GM19025 (cell line): ENCODE data around the gene TMEM132C.

ENCODE experiments used
- ATAC-seq: cut with Tn5 transposase; IDR thresholded peaks from one replicate; pipeline ENCODE4 v1.9.1; 2021; ENCODE audit warnings: mild to moderate bottlenecking, low read depth, moderate library complexity; ENCODE audit not compliant: unreplicated experiment

TMEM132C gene

DNA sequence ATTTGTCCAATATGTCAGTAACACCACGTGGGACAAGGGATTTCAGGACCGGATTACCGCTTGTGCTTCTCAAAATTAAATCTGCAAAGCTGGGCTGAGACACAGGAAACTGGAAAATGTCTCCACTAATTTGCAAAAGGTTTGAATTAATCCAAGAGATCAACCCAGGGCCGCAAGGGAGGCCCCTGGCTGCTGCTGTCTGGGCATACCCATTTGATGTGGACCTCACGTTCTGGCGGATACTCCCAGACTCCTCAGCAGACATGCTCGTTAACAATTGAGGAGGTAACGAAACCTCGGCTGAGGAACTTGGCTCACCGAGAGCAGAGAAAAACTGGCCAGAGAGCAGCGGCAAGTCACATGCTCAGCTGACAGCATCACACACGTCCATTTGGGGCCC lies 376.2 kb downstream of the TMEM132C start:
- no peak for ATAC-seq

DNA sequence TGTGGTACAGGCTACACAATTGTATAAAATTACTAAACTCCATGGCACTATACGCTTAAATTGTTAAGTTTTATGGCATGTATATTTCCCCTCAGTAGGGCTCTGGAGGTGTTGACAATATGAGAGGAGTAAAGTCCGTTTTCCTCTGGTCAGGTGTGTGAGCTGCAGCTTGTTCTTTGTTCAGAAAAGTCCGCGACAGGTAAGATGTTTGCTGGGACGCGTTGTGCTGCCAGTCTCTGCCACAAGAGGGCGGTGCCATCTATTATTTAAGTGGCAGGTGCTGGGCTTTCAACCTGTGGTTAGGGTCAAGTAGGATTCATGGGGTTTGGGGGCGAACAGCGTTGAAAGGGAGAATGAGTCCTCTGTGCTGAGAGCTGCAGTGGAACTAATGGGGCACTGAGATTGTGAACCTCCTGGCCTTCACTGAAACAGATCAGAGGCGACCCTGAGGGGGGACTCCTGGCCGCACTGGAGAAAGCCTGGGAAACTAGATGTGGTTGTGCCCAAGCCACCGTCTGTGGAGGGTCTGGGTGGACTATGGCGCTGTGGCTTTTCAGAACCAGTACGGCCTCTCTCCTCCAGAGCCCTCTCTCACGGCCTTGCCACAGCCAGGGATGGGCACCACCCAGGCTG lies 377.8 kb downstream of the TMEM132C start:
- ATAC-seq = no peak

DNA sequence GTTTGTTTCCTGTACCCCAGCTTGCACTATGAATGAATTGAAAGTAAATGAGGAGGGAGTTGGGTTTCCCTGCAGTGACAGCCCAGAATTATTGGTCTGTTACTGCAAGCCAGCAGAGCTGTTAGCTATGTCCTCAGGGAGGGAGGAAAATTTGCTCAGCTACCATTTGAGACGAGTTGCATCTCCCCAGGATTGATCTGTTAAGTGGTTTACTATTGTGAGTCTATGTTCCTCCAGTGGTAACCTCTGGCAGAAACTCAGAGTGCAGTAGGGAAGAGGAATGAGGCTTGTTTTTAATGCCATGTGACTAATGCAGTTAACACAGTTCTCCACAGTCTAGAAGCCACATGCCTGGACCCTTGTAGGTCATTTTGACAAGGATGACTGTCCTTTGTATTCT lies 382.9 kb downstream of the TMEM132C start:
- ATAC-seq = no peak

DNA sequence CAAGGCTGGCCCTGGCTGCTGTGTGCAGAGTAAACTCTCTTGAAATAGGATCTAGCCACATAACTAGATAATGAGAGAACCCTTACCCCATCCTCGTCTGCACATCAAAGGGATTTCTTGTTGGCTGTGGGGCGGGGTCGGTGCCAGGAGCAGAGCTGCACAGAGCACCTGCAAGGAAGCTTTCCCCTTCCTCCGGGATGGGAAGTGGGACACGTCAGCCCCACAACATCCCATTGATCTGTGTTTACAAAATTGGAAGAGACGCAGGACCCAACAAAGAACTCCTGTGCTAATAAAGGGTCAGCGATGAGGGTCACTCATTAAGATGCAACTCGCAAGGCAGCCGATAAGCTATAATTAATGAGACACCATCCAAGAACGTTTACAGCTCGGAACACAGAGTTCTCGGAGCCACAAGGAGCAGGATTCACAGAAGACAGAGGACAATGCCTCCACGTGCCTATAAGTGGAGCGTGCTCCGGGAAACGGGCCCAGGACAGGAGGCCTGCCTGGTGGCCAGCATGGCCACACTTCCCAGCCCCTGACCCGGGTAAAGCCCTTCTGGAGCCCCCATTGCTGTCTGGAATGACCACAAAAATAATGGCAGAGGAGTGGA lies 385.3 kb downstream of the TMEM132C start:
- no peak for ATAC-seq

DNA sequence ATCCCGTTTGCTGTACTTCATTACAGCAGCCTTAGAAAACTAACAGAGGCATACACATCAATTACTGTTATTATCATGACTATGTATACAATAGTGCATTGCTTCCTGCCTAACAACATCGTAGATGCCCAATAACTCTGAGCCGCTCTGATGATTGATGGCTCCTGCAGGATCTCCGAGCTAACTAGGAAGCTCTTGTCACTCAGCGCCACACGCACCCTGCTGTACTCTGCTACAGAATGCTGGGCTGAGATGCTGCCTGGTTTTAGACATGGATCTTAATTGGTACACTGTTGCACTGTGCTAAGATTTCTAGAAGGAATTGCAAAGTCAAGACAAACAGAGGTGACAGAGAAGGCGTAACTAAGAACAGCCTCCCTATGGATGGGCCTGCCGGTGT lies 387.5 kb downstream of the TMEM132C start:
- no peak for ATAC-seq

DNA sequence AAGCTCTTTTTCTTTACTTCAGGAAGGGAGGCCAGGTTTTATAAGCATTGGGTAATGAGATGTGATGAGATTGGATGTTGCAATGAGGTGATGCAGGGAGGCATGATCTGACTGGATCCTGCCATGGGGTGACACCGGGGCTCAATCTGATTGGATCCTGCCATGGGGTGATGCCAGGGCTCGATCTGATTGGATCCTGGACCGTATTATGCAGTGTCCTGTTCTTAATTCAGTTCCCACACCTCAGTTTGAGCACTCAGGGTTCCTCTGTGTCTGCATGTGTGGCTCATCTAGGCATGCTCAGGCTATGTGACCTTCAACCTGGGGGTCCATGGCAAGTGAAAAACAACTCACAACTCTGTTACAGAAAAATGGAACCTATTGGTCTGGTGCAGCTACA lies 390.4 kb downstream of the TMEM132C start:
- no peak for ATAC-seq

DNA sequence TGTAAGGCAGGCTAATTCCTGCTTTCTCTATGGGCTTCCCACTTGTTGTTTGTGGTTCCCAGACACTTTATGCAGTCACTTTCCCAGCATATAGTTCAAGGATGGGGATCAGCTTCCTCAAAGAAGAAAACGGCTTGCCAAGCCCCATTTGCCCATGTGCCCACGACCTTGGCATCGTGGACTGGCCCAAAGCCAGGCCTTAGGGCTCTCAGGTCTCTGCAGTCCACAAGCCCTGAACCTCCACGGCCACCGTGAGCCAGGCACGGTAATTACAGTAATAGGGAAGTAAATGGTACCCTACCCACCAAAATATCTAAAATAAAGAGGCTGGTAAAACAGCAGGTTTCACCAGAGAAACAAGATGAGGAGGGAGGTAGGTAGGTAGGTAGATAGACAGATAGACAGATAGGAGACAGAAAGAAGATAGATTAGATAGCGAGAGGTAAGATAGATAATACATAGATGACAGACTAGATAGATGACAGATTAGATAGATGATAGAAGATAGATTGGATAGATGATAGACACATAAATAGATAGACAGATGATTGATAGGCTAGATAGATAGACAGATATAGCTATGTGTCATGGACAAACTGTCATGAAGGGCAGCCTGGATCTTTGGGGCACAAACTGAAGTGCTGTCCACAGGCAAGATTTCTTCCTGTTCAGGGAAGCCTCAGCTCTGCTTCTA lies 393.7 kb downstream of the TMEM132C start:
- ATAC-seq = no peak

DNA sequence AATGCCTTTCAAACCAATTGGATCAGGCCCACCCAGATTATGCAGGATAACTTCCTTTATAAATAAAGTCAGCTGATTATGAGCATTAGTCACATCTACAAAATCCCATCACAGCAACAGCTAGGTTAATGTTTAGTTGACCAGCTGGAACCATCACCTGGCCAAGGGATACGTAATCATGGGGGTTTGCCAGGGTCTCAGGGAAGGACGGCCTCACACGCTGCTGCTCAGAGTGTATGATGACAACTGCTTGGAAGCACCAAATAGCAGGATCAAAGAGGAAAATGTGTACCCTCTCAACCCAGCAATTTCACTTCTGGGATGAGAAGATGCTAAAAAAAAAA lies 394.2 kb downstream of the TMEM132C start:
- ATAC-seq = no peak

DNA sequence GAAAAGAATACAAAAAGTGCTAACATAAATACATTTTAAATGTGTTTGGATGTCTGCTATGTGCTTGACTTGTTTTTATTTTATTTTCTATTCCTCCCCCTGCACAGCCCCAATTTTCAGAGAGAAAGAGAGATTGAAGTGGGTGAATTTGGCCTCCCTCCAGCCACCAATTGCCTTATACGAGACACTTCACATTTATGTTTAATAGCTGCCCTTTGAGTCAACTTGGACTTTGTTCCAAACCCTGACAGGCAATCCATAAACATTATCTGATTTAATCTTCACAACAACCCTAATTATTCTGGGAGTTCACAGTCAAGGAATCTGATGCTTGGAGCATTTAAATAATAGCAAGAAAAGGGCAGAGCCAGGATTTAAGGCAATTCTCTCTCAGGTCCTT lies 395.1 kb downstream of the TMEM132C start:
- no peak for ATAC-seq

DNA sequence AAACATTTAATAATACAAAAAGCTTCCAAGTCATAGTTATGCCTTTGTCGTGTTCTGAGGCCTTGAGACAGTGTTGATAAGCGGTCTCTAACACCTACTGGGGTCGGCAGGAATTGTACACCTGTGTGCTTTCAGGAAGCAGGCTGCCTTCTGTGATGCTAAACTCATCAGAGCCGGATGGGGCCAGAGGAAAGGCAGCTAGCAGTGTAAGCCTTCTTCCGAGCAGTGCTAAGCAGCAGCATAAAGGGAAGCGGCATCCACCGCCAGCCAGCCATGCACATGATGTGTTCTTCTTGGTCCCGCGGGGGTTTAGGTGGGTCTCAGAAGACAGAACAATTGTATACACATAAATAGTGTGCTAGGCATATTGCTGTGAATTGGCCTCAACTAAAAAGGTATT lies 397.5 kb downstream of the TMEM132C start:
- ATAC-seq = no peak

DNA sequence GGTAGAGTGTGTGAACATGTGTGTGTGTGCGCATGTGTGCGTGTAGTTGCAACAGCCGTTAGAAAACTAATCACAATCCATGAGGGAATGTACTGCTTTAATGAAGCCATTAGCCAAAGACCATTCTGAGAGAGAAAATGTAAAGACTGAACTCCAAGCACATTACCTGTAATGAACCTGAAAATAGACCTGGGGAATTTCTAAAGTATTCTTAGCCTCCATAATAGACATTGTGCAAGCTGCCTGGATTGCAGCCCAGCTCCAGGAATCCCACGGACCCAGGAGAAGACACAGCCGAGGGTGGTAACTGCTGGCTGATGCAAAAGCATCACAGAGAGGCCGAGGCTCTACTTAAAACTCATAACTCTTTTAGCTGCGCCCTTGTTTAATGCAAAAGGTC lies 400.2 kb downstream of the TMEM132C start:
- ATAC-seq = no peak

DNA sequence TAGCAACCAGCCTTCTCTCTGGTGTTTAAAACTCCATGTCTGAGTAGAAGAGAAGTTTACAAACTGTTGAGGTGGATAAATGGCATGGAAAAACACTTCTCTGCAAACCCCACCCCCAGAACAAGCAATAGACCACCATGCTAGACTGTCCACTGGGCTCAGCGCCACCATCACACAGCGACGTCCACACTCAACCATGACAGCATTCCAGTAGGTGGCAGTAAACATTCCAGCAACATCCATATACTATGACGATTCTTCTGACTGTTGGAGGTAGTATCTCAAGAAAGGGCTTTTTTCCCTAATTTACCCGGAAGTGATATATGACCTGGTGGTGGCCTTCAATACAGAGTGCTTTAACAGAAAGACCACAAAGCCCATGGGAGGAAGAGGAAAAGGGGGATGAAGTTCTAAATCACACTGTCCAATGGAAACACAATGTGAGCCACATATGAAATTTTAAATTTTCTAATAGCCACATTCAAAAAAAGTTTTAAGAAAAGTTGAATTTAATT lies 404.6 kb downstream of the TMEM132C start:
- no peak for ATAC-seq

DNA sequence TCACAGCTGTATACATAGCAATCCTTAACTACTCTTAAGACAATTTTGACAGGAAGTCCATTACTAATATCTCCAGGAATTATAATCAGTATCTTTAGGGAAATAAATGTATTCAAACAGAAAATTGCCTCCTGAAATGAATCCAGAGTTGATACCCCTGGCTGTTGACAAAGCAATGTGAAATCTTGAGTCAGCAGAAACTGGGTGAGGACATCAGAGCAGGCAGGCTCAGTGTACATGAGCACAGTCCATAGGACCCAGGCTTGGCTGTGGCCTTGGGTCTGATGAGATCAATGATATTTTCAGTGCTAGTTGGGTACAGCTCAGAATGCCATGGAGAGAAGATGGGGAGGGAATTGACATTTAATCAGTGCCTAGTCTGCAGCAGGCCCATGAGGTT lies 405.5 kb downstream of the TMEM132C start:
- no peak for ATAC-seq

DNA sequence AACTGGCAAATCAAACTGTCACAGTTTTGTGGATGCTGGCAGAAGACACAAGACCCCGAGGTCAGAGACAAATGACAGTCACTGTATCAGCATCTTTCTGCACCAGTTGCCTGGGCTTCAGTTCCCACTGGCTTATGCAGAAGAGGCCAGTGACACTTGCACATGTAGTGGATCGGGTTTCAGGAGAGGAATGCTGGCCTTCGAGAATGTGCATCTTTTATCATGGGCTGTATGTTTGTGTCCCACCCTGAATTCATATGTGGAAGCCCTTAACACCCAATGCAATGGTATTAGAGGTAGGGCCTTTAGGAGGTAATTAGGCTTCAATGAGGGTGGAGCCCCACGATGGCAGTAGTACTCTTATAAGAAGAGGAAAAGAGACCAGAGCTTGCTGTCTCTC lies 405.9 kb downstream of the TMEM132C start:
- ATAC-seq = no peak

DNA sequence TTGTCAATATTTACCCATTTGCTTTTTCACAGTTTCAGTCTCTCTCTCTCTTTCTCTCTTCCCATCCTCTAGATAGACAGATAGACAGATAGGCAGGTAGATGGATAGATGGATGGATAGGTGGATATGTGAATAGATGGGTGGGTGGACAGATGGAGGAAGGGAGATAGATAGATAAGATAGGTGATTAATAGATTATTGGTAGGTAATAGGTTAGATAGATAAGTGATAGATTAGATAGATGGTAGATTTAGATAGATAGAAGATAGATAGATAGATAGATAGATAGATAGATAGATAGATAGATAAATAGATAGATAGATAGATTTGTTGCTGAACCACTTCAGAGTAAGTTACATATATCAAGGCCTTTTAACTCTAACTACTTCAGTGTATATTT lies 408.6 kb downstream of the TMEM132C start:
- no peak for ATAC-seq

DNA sequence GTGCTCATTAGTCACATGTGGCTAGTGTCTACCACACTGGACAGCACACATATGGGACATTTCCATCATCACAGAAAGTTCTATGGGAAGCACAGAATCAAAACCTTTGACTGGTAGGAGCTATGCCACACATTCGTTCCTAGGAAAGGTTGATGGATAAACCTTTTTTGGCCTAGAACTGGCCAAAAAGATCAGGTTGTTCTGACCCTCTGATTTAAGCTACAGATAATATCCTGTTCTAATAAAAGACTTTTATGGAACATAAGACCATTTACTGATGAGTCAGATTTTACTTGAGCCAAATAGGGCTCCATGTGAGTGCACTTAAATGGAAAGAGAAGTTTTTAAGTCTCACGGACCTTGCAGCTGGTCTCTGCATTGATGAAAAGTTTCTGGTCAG lies 413.6 kb downstream of the TMEM132C start:
- no peak for ATAC-seq

DNA sequence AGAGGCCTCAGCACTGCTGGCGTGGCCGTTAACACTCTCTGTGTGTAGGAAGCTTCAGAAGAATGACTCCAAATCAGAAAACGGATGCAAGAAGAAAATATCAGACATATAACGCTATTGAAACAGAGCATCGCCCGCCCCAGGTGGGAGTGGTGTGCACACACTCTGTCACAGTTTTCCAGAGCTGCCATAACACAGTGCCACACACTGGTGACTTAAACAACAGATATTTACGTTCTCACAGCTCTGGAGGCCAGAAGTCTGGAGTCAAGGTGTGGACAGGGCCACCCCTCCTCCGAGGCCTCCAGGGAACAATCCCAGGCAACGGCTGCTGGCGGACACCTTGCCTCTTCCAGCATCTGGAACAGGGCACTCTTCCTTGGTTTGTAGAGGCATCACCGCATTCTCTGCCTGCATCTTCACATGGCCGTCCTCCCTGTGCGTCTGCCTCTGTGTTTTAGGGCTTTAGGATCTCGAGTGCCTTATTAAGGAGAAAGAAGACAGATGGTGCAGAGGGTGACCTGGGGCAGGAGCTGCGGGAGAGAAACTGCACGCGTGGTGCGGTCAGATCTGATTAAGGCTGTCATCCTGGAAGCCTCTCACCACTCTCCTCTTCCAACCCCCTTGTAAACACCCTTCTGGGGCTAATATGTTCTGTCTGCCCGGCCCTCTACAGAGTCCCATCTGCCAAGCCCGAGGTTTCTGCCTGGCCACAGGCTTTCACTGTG lies 415.7 kb downstream of the TMEM132C start:
- no peak for ATAC-seq

DNA sequence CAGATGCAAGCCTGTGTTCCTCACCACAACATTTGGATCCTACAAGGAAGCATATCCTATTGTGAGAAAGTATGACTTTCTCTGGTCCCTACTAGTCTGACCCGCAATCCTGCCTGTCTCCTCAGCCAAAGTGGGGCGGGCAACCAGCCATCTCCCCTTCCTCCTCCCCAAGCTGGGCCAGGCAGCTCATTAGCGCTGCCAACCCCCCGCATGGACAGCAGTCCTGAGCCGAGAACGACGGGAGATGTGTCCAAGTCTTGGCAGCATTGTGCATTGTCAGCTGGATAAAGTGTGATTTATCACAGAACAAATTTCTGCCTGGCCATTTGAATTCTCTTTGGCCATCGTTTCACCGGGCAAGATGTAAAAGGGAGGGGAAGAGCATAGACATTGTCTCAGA lies 417.4 kb downstream of the TMEM132C start:
- no peak for ATAC-seq

DNA sequence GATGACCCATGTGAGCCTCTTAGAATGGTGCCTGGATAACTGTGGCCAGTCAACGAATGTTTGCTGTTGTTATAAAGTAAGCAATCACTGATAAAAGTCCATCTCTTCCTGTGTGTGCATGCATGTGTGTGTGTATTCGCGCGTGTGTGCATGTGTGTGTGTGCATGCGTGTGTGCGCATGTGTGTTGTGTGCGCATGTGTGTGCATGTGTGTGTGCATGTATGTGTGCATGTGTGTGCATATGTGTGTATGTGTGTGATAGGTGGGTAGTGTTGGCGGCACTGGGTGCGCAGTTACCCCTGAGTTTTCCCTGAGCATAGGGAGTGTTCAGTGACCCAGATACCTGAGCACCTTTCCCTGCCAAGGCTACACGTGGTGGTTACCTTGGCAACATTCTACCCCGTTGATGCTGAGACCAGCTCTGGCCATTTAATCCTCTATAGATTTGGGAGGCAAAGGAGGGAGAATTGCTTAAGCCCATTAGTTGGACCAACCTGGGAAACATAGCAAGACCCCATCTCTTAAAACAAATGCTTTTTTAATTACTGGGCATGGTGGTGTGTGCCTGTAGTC lies 419.0 kb downstream of the TMEM132C start:
- ATAC-seq = no peak

DNA sequence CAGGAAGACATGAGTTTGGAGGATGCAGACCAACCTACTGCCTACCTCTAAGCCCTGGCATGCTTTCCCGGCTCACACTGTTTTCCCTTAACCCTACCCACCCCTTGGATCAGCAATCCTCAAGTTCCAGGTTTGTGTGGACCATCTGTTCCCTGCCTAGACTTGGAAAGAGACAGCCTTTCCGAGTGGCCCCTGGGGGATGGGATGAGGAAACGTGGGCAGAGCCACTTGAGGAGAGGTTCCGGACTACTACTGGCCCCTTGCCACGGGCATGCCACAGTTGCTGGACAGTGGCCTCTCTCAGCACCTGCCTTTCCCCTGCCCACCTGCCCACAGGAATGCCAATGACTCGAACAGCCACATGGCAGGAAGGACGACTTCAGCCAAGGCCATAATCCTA lies 420.9 kb downstream of the TMEM132C start:
- ATAC-seq = no peak

DNA sequence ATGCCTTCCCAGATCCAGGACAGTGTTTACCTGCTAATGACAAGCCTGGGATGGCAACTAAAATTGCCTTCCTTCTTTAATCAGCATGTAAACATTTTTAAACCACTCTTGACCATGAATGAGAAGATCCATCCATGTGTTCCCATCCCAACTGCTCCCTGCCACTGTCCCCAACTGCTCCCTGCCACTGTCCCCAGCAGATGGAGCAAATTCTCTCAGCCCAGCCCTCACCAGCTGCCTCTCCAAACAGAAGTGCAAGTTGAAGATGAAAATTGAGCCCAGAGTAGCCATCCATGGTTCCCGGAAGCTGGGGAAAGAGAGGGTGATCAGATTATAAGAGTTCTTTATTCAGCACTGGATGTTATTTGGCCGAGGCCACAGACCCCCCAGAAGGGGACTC lies 423.7 kb downstream of the TMEM132C start:
- no peak for ATAC-seq
